A549 (cell line): ENCODE data around the gene TCEAL9. TPM values are rescaled to one million over a fixed set of nuclear protein-coding genes. Genes with fewer than 3 reads are reported as not detected.

ENCODE experiments used
- ATAC-seq, 2 experiments: fragments of 200-7000 bp in 1 of 2; fragments of >200 bp in 1 of 2; cut with Nextera tagmentation in 1 of 2; cut with Tn5 transposase in 1 of 2; 3 replicates each; pipeline versions ENCODE4 v1.8.0 to v1.9.1; 2018 to 2020; ENCODE audit warnings: mild to moderate bottlenecking in 1 of 2, moderate library complexity in 1 of 2
- CTCF ChIA-PET: fragments of 300-600 bp; sonication (Branson Sonifier 250); formaldehyde crosslinking; extraction: SDS; loops from one replicate; lab custom pipeline; 2021; ENCODE audit warnings: antibody characterized with exemption, inconsistent platforms; lab: Yijun Ruan, JAX
- POLR2A ChIA-PET: fragments of 350-600 bp; formaldehyde crosslinking; extraction: SDS; loops from one replicate; lab custom pipeline; 2021; ENCODE audit warnings: antibody characterized with exemption, inconsistent platforms; lab: Yijun Ruan, JAX
- DNase-seq, 2 experiments: peaks; one replicate each; pipeline versions ENCODE4 v3.0.0 to v3.0.0-alpha.2; 2011 to 2016; ENCODE audit warnings: low read depth in 1 of 2, low spot score in 1 of 2
- FAIRE-seq: peaks from 2 replicates; lab custom pipeline; 2011; peaks lifted over from hg19 to GRCh38; lab: Jason Lieb, UNC
- H3K27ac ChIP-seq, 2 experiments: fragments of >200 bp; sonication (Bioruptor Twin); formaldehyde crosslinking; 3 replicates each; pipeline ENCODE4 v1.5.1; 2016 to 2017
- H3K4me1 ChIP-seq: fragments of >200 bp; sonication (Bioruptor Twin); formaldehyde crosslinking; 3 replicates; pipeline ENCODE4 v1.6.1; 2016
- H3K4me2 ChIP-seq: fragments of >200 bp; sonication (Bioruptor Twin); formaldehyde crosslinking; 3 replicates; pipeline ENCODE4 v1.6.1; 2016
- H3K4me3 ChIP-seq: fragments of >200 bp; sonication (Bioruptor Twin); formaldehyde crosslinking; 3 replicates; pipeline ENCODE4 v1.5.1; 2016
- H3K9me3 ChIP-seq: fragments of >200 bp; sonication (Bioruptor Twin); formaldehyde crosslinking; 3 replicates; pipeline ENCODE4 v1.6.1; 2016
- CHD2 ChIP-seq: fragments of 150-350 bp; IDR thresholded peaks from 2 replicates; pipeline ENCODE4 v1.6.1; 2014; ENCODE audit warnings: low read length; ENCODE audit not compliant: partially characterized antibody
- CHD4 ChIP-seq: fragments of 200-600 bp; sonication (generic); IDR thresholded peaks from 2 replicates; pipeline ENCODE4 v1.6.1; 2016; ENCODE audit warnings: antibody characterized with exemption, mild to moderate bottlenecking, borderline replicate concordance
- E2F6 ChIP-seq: IDR thresholded peaks from 2 replicates; pipeline ENCODE4 v1.6.1; 2012; ENCODE audit warnings: low read depth, borderline replicate concordance
- EP300 ChIP-seq, 2 experiments: fragments of >200 bp; sonication (Bioruptor Twin); formaldehyde crosslinking; IDR thresholded peaks; 2 replicates in 1 of 2; 3 replicates in 1 of 2; pipeline ENCODE4 v1.6.1; 2016 to 2017
- HEYL ChIP-seq: fragments of 250-450 bp; sonication (Bioruptor Pico); IDR thresholded peaks from 2 replicates; pipeline ENCODE4 v1.8.0; 2021; ENCODE audit warnings: mild to moderate bottlenecking, moderate library complexity
- HOXA7 ChIP-seq: fragments of 250-450 bp; sonication (Bioruptor Pico); IDR thresholded peaks from 2 replicates; pipeline ENCODE4 v1.5.0; 2020; ENCODE audit warnings: mild to moderate bottlenecking, moderate library complexity
- KDM1A ChIP-seq: fragments of 200-600 bp; sonication (generic); IDR thresholded peaks from 2 replicates; pipeline ENCODE4 v1.6.1; 2016; ENCODE audit warnings: low read depth, mild to moderate bottlenecking
- KDM5A ChIP-seq: fragments of 200-600 bp; sonication (generic); IDR thresholded peaks from 2 replicates; pipeline ENCODE4 v1.6.1; 2016; ENCODE audit warnings: antibody characterized with exemption, mild to moderate bottlenecking
- MAFK ChIP-seq: fragments of 450-650 bp; IDR thresholded peaks from 2 replicates; pipeline ENCODE4 v1.6.1; 2014; ENCODE audit not compliant: partially characterized antibody
- MAX ChIP-seq: IDR thresholded peaks from 2 replicates; pipeline ENCODE4 v1.6.1; 2012
- NPAS2 ChIP-seq: fragments of 250-450 bp; sonication (Bioruptor Pico); IDR thresholded peaks from 2 replicates; pipeline ENCODE4 v1.8.0; 2022; ENCODE audit warnings: mild to moderate bottlenecking, moderate library complexity, borderline replicate concordance
- NR3C1 ChIP-seq: fragments of >200 bp; sonication (Bioruptor Twin); formaldehyde crosslinking; IDR thresholded peaks from 3 replicates; pipeline ENCODE4 v1.6.1; 2017
- TP53 ChIP-seq: fragments of 250-450 bp; sonication (Bioruptor Pico); IDR thresholded peaks from 2 replicates; pipeline ENCODE4 v1.5.0; 2021; ENCODE audit warnings: mild to moderate bottlenecking, moderate library complexity
- USF2 ChIP-seq: fragments of 450-650 bp; IDR thresholded peaks from 2 replicates; pipeline ENCODE4 v1.6.1; 2014; ENCODE audit warnings: antibody characterized with exemption
- ZC3H11A ChIP-seq: fragments of 450-650 bp; IDR thresholded peaks from 2 replicates; pipeline ENCODE4 v1.6.1; 2014; ENCODE audit warnings: antibody characterized with exemption, mild to moderate bottlenecking
- ZNF302 ChIP-seq: fragments of 250-450 bp; sonication (Bioruptor Pico); IDR thresholded peaks from 2 replicates; pipeline ENCODE4 v1.9.0; 2021; ENCODE audit warnings: inconsistent platforms, mild to moderate bottlenecking, moderate library complexity
- WGBS: methylation state at CpG from one replicate; pipeline ENCODE4 v1.1.6; 2017; ENCODE audit errors: missing lambda C conversion rate; 5-methylcytosine and 5-hydroxymethylcytosine counted together
- polyA plus RNA-seq, 4 experiments: library from polyadenylated mRNA; depleted of rRNA in 3 of 4; stranded (reverse); fragments of >200 nt; fragmentation: RNase III in 1 of 4; extraction: RNeasy Plus Mini Kit Qiagen cat#74134 plus additional on column Dnase treatment in 1 of 4; gene quantifications; 2 replicates in 3 of 4; 3 replicates in 1 of 4; pipeline ENCODE4 v1.2.3, GENCODE V29; 2011 to 2017
- TF ChIP-seq, protein P1 (sequence below): fragments of 250-450 bp; sonication (Bioruptor Pico); IDR thresholded peaks from 2 replicates; pipeline ENCODE4 v1.5.0; 2021; ENCODE audit warnings: mild to moderate bottlenecking, moderate library complexity, borderline replicate concordance
- TF ChIP-seq, protein P2 (sequence below): fragments of 150-350 bp; IDR thresholded peaks from 2 replicates; pipeline ENCODE4 v1.6.1; 2014; ENCODE audit warnings: low read depth, mild to moderate bottlenecking, low read length

Gene TCEAL9
- polyA plus RNA-seq, 2 of the 4 experiments (the other 2 are of a cell fraction), result 83.7 to 153 TPM

DNA sequence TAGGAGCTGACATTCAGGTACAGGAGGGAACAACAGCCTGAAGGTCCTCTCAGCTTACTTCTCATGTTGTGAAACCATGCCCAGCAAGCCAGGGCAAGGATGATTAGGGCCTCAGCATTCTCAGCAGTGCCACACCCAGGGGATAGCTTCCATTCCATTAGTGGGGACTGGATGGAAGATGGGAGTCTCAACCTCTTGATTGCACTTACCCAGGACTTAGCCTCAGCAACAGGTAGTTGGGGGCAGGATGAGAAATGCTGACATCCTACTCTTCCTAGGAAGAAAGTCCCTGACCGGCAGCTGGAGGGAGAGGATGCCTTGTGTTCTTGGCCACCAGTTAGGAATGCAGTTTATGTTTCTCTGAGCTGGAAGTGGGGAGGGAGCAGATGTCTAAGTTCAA lies 11.2 kb downstream of the TCEAL9 start:
- ChIA-PET CTCF (no interaction called here), POLR2A (interaction anchor here (0.6 to 1.4 kb wide), 2 partner anchors 10 to 11 kb away, joined by 3 to 6 read pairs; partner anchors contain the start of gene TCEAL9)
- peaks cover 16% of the 10 kb centered on the region for H3K4me1 ChIP-seq
- TF ChIP-seq, protein P1, sequence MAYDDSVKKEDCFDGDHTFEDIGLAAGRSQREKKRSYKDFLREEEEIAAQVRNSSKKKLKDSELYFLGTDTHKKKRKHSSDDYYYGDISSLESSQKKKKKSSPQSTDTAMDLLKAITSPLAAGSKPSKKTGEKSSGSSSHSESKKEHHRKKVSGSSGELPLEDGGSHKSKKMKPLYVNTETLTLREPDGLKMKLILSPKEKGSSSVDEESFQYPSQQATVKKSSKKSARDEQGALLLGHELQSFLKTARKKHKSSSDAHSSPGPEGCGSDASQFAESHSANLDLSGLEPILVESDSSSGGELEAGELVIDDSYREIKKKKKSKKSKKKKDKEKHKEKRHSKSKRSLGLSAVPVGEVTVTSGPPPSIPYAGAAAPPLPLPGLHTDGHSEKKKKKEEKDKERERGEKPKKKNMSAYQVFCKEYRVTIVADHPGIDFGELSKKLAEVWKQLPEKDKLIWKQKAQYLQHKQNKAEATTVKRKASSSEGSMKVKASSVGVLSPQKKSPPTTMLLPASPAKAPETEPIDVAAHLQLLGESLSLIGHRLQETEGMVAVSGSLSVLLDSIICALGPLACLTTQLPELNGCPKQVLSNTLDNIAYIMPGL, result no peak
- TF ChIP-seq NPAS2 (CRISPR knock-in tag) (no peak), HOXA7 (CRISPR knock-in tag) (no peak), USF2 (no peak), MAFK (no peak), HEYL (CRISPR knock-in tag) (no peak), TP53 (CRISPR knock-in tag) (no peak), KDM1A (no peak), MAX (no peak), CHD2 (no peak), NR3C1 (no peak)
- no peaks in the 10 kb centered on the region for H3K9me3 ChIP-seq
- no peak overlapping the region for H3K27ac ChIP-seq
- no peak overlapping the region for H3K4me3 ChIP-seq
- ATAC-seq, result peak in 1 of 2 experiments; percentile 47; a peak in 2 of 6 replicates
- H3K4me2 ChIP-seq, result no peak overlapping the region
- FAIRE-seq, result no peak
- 87% methylated on average over 1 of the region's 1 CpG for whole genome bisulfite sequencing
- no peak for DNase-seq

GRCh38 chrX:103369479-103369878 lies 13.2 kb downstream of the TCEAL9 start:
- CTCF ChIA-PET, result no interaction called here
- peaks cover 27% of the 10 kb centered on the region for H3K4me1 ChIP-seq
- DNase-seq (no peak), ATAC-seq (no peak), FAIRE-seq (no peak)
- H3K4me3 ChIP-seq, result no peak overlapping the region
- no peaks in the 10 kb centered on the region for H3K9me3 ChIP-seq
- TF ChIP-seq KDM5A (no peak), HEYL (CRISPR knock-in tag) (no peak), NR3C1 (no peak), E2F6 (no peak), EP300 (IDR thresholded peaks at IDR 0.05) (no peak)
- TF ChIP-seq, protein P2, sequence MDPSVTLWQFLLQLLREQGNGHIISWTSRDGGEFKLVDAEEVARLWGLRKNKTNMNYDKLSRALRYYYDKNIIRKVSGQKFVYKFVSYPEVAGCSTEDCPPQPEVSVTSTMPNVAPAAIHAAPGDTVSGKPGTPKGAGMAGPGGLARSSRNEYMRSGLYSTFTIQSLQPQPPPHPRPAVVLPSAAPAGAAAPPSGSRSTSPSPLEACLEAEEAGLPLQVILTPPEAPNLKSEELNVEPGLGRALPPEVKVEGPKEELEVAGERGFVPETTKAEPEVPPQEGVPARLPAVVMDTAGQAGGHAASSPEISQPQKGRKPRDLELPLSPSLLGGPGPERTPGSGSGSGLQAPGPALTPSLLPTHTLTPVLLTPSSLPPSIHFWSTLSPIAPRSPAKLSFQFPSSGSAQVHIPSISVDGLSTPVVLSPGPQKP, result no peak
- POLR2A ChIA-PET, result no interaction called here
- H3K4me2 ChIP-seq, result no peak overlapping the region
- no peak overlapping the region for H3K27ac ChIP-seq

DNA sequence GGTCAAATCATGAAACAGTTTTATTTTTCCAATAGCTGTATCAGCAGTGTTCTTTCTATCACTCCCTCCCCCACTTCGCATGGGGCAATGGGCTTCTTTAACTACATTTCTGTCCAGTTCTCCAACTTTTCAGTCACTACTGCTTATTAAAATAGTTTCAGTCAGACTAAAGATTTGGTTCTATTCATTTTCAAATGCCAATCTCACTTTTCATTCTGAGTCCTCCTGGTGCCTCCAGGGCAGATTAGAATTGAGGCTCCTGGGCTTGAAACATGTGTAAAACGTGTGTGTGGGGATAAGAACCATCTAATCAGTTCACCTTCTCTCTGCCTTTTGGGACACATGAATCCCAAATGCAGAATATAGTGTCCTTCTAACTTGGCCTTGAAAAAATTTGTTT lies 16.6 kb downstream of the TCEAL9 start:
- no peak for TF ChIP-seq CHD4
- no peak for TF ChIP-seq EP300 (IDR thresholded peaks at IDR 0.05)
- TF ChIP-seq KDM5A, result no peak
- TF ChIP-seq ZC3H11A, result no peak
- no peak for TF ChIP-seq ZNF302 (CRISPR knock-in tag)
- TF ChIP-seq, all 56 proteins: peak for 0
- H3K4me2 ChIP-seq, result peak overlapping the region; percentile 62; the same call in 2 of the 3 replicates
- DNase-seq (no peak), ATAC-seq (no peak), FAIRE-seq (no peak)
- peak overlapping the region; percentile 49 to 61; a peak in 3 of 6 replicates for H3K27ac ChIP-seq
- ChIA-PET POLR2A (no interaction called here), CTCF (interaction anchor here (1.0 kb wide), 1 partner anchor 12 kb away, joined by 4 read pairs; no protein-coding TSS in a partner anchor)
- H3K9me3 ChIP-seq, result no peaks in the 10 kb centered on the region
- no peak overlapping the region for H3K4me3 ChIP-seq
- peaks cover 29% of the 10 kb centered on the region for H3K4me1 ChIP-seq
- WGBS, result 81% methylated on average over 2 of the region's 2 CpGs
